A549 (cell line): Measurements from ENCODE around the gene RNU5D-1.

Experiments
- CBX8 ChIP-seq: fragments of 200-600 bp; sonication (generic); IDR thresholded peaks from 2 replicates; pipeline ENCODE4 v1.6.1; 2016
- CEBPB ChIP-seq, 2 experiments: fragments of >200 bp in 1 of 2; sonication (Bioruptor Twin) in 1 of 2; formaldehyde crosslinking in 1 of 2; IDR thresholded peaks; 2 replicates each; pipeline ENCODE4 v1.6.1; 2012 to 2016
- EHF ChIP-seq: fragments of 250-450 bp; sonication (Bioruptor Pico); IDR thresholded peaks from 2 replicates; pipeline ENCODE4 v1.5.0; 2020; ENCODE audit warnings: mild to moderate bottlenecking
- EHMT2 ChIP-seq: fragments of 200-600 bp; sonication (generic); IDR thresholded peaks from 2 replicates; pipeline ENCODE4 v1.6.1; 2016; ENCODE audit warnings: antibody characterized with exemption, low read depth, mild to moderate bottlenecking, moderate library complexity
- JUNB ChIP-seq: fragments of >200 bp; sonication (Bioruptor Twin); formaldehyde crosslinking; IDR thresholded peaks from 2 replicates; pipeline ENCODE4 v1.6.1; 2016
- MAFK ChIP-seq: fragments of 450-650 bp; IDR thresholded peaks from 2 replicates; pipeline ENCODE4 v1.6.1; 2014; ENCODE audit not compliant: partially characterized antibody
- MAX ChIP-seq: IDR thresholded peaks from 2 replicates; pipeline ENCODE4 v1.6.1; 2012
- PBX3 ChIP-seq: IDR thresholded peaks from 2 replicates; pipeline ENCODE4 v1.6.1; 2012
- POLR2A ChIP-seq: IDR thresholded peaks from 2 replicates; pipeline ENCODE4 v1.6.1; 2012; ENCODE audit warnings: mild to moderate bottlenecking, low read length
- POLR2AphosphoS2 ChIP-seq: conservative IDR thresholded peaks from 2 replicates; pipeline ENCODE4 v1.6.1; 2012; ENCODE audit warnings: low read length, improper control_type of control experiment, inconsistent platforms
- RAD21 ChIP-seq, 2 experiments: fragments of >200 bp in 1 of 2; sonication (Bioruptor Twin) in 1 of 2; formaldehyde crosslinking in 1 of 2; IDR thresholded peaks in 1 of 2; conservative IDR thresholded peaks in 1 of 2; 2 replicates in 1 of 2; 3 replicates in 1 of 2; pipeline ENCODE4 v1.6.1; 2012 to 2018; ENCODE audit warnings: inconsistent platforms in 1 of 2
- REST ChIP-seq: fragments of 200-600 bp; sonication (generic); IDR thresholded peaks from 2 replicates; pipeline ENCODE4 v1.6.1; 2016; ENCODE audit warnings: antibody characterized with exemption, mild to moderate bottlenecking, moderate library complexity
- USF2 ChIP-seq: fragments of 450-650 bp; IDR thresholded peaks from 2 replicates; pipeline ENCODE4 v1.6.1; 2014; ENCODE audit warnings: antibody characterized with exemption
- TF ChIP-seq, protein P1 (sequence below): fragments of >200 bp; sonication (Bioruptor Twin); formaldehyde crosslinking; IDR thresholded peaks from 3 replicates; pipeline ENCODE4 v1.5.1; 2016

- TF ChIP-seq RAD21 (conservative IDR thresholded peaks at IDR 0.05 in 1 of 2, IDR thresholded peaks at IDR 0.05 in 1 of 2) (no peak), EHMT2 (no peak), CBX8 (no peak), EHF (CRISPR knock-in tag) (no peak), POLR2A (no peak), PBX3 (no peak), MAFK (no peak), REST (no peak), MAX (no peak), POLR2AphosphoS2 (no peak), JUNB (no peak), CEBPB (IDR thresholded peaks at IDR 0.05) (no peak), USF2 (no peak)
- TF ChIP-seq, protein P1, sequence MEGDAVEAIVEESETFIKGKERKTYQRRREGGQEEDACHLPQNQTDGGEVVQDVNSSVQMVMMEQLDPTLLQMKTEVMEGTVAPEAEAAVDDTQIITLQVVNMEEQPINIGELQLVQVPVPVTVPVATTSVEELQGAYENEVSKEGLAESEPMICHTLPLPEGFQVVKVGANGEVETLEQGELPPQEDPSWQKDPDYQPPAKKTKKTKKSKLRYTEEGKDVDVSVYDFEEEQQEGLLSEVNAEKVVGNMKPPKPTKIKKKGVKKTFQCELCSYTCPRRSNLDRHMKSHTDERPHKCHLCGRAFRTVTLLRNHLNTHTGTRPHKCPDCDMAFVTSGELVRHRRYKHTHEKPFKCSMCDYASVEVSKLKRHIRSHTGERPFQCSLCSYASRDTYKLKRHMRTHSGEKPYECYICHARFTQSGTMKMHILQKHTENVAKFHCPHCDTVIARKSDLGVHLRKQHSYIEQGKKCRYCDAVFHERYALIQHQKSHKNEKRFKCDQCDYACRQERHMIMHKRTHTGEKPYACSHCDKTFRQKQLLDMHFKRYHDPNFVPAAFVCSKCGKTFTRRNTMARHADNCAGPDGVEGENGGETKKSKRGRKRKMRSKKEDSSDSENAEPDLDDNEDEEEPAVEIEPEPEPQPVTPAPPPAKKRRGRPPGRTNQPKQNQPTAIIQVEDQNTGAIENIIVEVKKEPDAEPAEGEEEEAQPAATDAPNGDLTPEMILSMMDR = no peak
These were observed 5.8 kb downstream of the RNU5D-1 start for GRCh38 chr1:44724955-44725698.
